Body of pancreas (tissue), 4 donors: ENCODE measurements around the gene LNPEP. TPM values are rescaled to one million over a fixed set of nuclear protein-coding genes. Genes with fewer than 3 reads are reported as not detected.
A peak's percentile ranks its signal among the peaks of the same experiment; 100 is the strongest.

Source experiments
- ATAC-seq: fragments of 150-250 bp; one replicate; pipeline ENCODE4 v1.9.1; 2016
- DNase-seq, 4 donors: peaks; one replicate each; pipeline ENCODE4 v3.0.0-alpha.2; 2019
- H3K27ac ChIP-seq, 4 donors: fragments of 200-600 bp; sonication (generic); 1 replicate in 3 of 4; 2 replicates in 1 of 4; pipeline versions ENCODE4 v1.5.1 to v1.6.1; 2016 to 2019; ENCODE audit warnings: mild to moderate bottlenecking in 1 of 4, mixed read lengths in 1 of 4, moderate library complexity in 1 of 4
- H3K27me3 ChIP-seq, 2 donors: fragments of 200-600 bp; sonication (generic); one replicate each; pipeline ENCODE4 v1.6.0; 2016; ENCODE audit warnings: mild to moderate bottlenecking in 1 of 2
- H3K36me3 ChIP-seq, 2 donors: fragments of 200-600 bp; sonication (generic); replicated peaks in 1 of 2; 2 replicates each; pipeline ENCODE4 v1.5.1; 2016; ENCODE audit warnings: low read depth in 2 of 2; ENCODE audit not compliant: insufficient read depth in 1 of 2
- H3K4me1 ChIP-seq: fragments of 200-600 bp; sonication (generic); one replicate; pipeline ENCODE4 v1.6.0; 2016
- H3K4me3 ChIP-seq, 2 donors: fragments of 200-600 bp; sonication (generic); 1 replicate in 1 of 2; 2 replicates in 1 of 2; pipeline ENCODE4 v1.5.1; 2016 to 2019
- H3K9me3 ChIP-seq, 3 donors: fragments of 200-600 bp; sonication (generic); 1 replicate in 2 of 3; 2 replicates in 1 of 3; pipeline ENCODE4 v1.5.1; 2016
- CTCF ChIP-seq, 7 experiments: fragments of 450-650 bp in 4 of 7; fragments of 200-600 bp in 3 of 7; sonication (generic) in 3 of 7; IDR thresholded peaks; one replicate each; pipeline ENCODE4 v1.5.1; 2016 to 2019; ENCODE audit warnings: antibody characterized with exemption in 7 of 7
- POLR2A ChIP-seq, 3 donors: fragments of 450-650 bp; IDR thresholded peaks; one replicate each; pipeline ENCODE4 v1.6.1; 2016; ENCODE audit warnings: antibody characterized with exemption in 3 of 3, mild to moderate bottlenecking in 2 of 3
- WGBS, 2 donors: methylation state at CpG; one replicate each; pipeline ENCODE4 v1.1.5; 2017; 5-methylcytosine and 5-hydroxymethylcytosine counted together
- intact Hi-C: fragments of 100-400 bp; cut with DNase I; formaldehyde crosslinking; loops from one replicate; pipeline ENCODE4 v1.15.1; 2023
- total RNA-seq, 2 donors: library from RNA; depleted of rRNA; stranded (reverse); fragments of >200 nt; gene quantifications; one replicate each; pipeline ENCODE4 v1.1.0, GENCODE V29; 2016

Gene LNPEP
- total RNA-seq, 2 donors from 2014 or later = 16.8 to 22.1 TPM

- WGBS, 2 donors = 93 to 96% methylated on average over 1 of the region's 1 CpG
- intact Hi-C loops = no loop called here
- ATAC-seq = no peak
Observed at GRCh38 chr5:97002983-97003382, 67.1 kb downstream of the LNPEP start.

GRCh38 chr5:97004423-97005060 lies 68.7 kb downstream of the LNPEP start:
- ATAC-seq = no peak
- TF ChIP-seq CTCF (IDR thresholded peaks at IDR 0.05) = no peak
- no peak for TF ChIP-seq POLR2A (IDR thresholded peaks at IDR 0.05)

More at GRCh38 chr5:97002983-97003382, 67.1 kb downstream of the LNPEP start:
- H3K27me3 ChIP-seq = no peaks in the 10 kb centered on the region
- no peaks in the 10 kb centered on the region for H3K9me3 ChIP-seq
- H3K27ac ChIP-seq = no peak overlapping the region
- no peak for DNase-seq
- no peak for TF ChIP-seq POLR2A (IDR thresholded peaks at IDR 0.05)
- TF ChIP-seq CTCF (IDR thresholded peaks at IDR 0.05) = no peak
- no peaks in the 10 kb centered on the region for H3K4me1 ChIP-seq
- peaks cover 0 to 11% of the 10 kb centered on the region in 2 donors for H3K36me3 ChIP-seq
- H3K4me3 ChIP-seq = no peak overlapping the region

GRCh38 chr5:97006454-97007060 lies 70.7 kb downstream of the LNPEP start:
- 61 to 67% methylated on average over 3 of the region's 3 CpGs for WGBS, 2 donors
- TF ChIP-seq POLR2A (IDR thresholded peaks at IDR 0.05) (no peak), CTCF (IDR thresholded peaks at IDR 0.05) (no peak)
- Histone ChIP-seq H3K27me3 (no peaks in the 10 kb centered on the region), H3K4me3 (no peak overlapping the region), H3K36me3 (peaks cover 0 to 11% of the 10 kb centered on the region in 2 donors), H3K4me1 (no peaks in the 10 kb centered on the region), H3K27ac (no peak overlapping the region), H3K9me3 (no peaks in the 10 kb centered on the region)
- ATAC-seq = no peak
- intact Hi-C loops = no loop called here
- DNase-seq = no peak

More at GRCh38 chr5:97004423-97005060, 68.7 kb downstream of the LNPEP start:
- intact Hi-C loops = no loop called here
- 92 to 99% methylated on average over 2 of the region's 2 CpGs for WGBS, 2 donors
- no peaks in the 10 kb centered on the region for H3K9me3 ChIP-seq
- H3K4me3 ChIP-seq = no peak overlapping the region
- DNase-seq = no peak
- peaks cover 0 to 11% of the 10 kb centered on the region in 2 donors for H3K36me3 ChIP-seq
- no peaks in the 10 kb centered on the region for H3K27me3 ChIP-seq
- no peak overlapping the region for H3K27ac ChIP-seq
- H3K4me1 ChIP-seq = no peaks in the 10 kb centered on the region

- DNase-seq (peak in 1 of 4 donors; percentile 3), ATAC-seq (no peak)
- Histone ChIP-seq H3K36me3 (peaks cover 0 to 11% of the 10 kb centered on the region in 2 donors), H3K9me3 (no peaks in the 10 kb centered on the region), H3K27me3 (no peaks in the 10 kb centered on the region), H3K4me1 (no peaks in the 10 kb centered on the region), H3K4me3 (no peak overlapping the region), H3K27ac (no peak overlapping the region)
- intact Hi-C loops = no loop called here
- no peak for TF ChIP-seq POLR2A (IDR thresholded peaks at IDR 0.05)
- no peak for TF ChIP-seq CTCF (IDR thresholded peaks at IDR 0.05)
- 53 to 68% methylated on average over 3 of the region's 3 CpGs for WGBS, 2 donors
Observed at GRCh38 chr5:97009212-97009898, 73.5 kb downstream of the LNPEP start.
